Measurements from ENCODE around the gene SIM1.

Gene SIM1

GRCh38 chr6:100493206-100493888 lies 28.6 kb upstream of the SIM1 start:
- TF ChIP-seq CTCF (IDR thresholded peaks at IDR 0.05; ENCODE audit: low read depth, low read length) (no peak), EZH2phosphoT487 (IDR thresholded peaks at IDR 0.05; ENCODE audit: low read depth) (no peak)
- Histone ChIP-seq H3K36me3 (replicated peaks; ENCODE audit: low read depth, low read length) (no peaks in the 10 kb centered on the region), H3K27ac (ENCODE audit: low read length) (no peak overlapping the region), H3K4me2 (ENCODE audit: low read length) (0 out of 2 replicates have a peak overlapping the region, but pooled peaks have one; percentile 20), H3K4me1 (ENCODE audit: low read length) (peaks cover 6% of the 10 kb centered on the region), H3K9ac (ENCODE audit: low read length) (no peak overlapping the region), H3K27me3 (ENCODE audit: low read depth, low read length) (no peaks in the 10 kb centered on the region), H3K79me2 (ENCODE audit: low read length) (no peaks in the 10 kb centered on the region), H4K20me1 (ENCODE audit: insufficient read depth, low read length) (no peaks in the 10 kb centered on the region), H2AFZ (ENCODE audit: low read depth, low read length) (peak overlapping the region; percentile 65; the same call in 1 of the 2 replicates), H3K9me3 (ENCODE audit: insufficient read depth, low read length) (no peaks in the 10 kb centered on the region), H3K4me3 (ENCODE audit: low read length) (no peak overlapping the region)

GRCh38 chr6:100491952-100492670 lies 27.4 kb upstream of the SIM1 start:
- H3K27ac ChIP-seq (ENCODE audit: low read length): no peak overlapping the region
- H3K4me2 ChIP-seq (ENCODE audit: low read length): peak overlapping the region; percentile 18
- H3K9ac ChIP-seq (ENCODE audit: low read length): no peak overlapping the region
- no peak overlapping the region for H3K4me3 ChIP-seq (ENCODE audit: low read length)
- no peaks in the 10 kb centered on the region for H3K79me2 ChIP-seq (ENCODE audit: low read length)
- no peaks in the 10 kb centered on the region for H3K36me3 ChIP-seq (replicated peaks; ENCODE audit: low read depth, low read length)
- peaks cover 13% of the 10 kb centered on the region for H3K4me1 ChIP-seq (ENCODE audit: low read length)
- H3K27me3 ChIP-seq (ENCODE audit: low read depth, low read length): no peaks in the 10 kb centered on the region
- H4K20me1 ChIP-seq (ENCODE audit: insufficient read depth, low read length): no peaks in the 10 kb centered on the region
- H2AFZ ChIP-seq (ENCODE audit: low read depth, low read length): peak overlapping the region; percentile 39; the same call in 1 of the 2 replicates
- TF ChIP-seq EZH2phosphoT487 (IDR thresholded peaks at IDR 0.05; ENCODE audit: low read depth): no peak
- TF ChIP-seq CTCF (IDR thresholded peaks at IDR 0.05; ENCODE audit: low read depth, low read length): no peak
- H3K9me3 ChIP-seq (ENCODE audit: insufficient read depth, low read length): no peaks in the 10 kb centered on the region

- Histone ChIP-seq H3K4me1 (ENCODE audit: low read length) (peaks cover 13% of the 10 kb centered on the region), H4K20me1 (ENCODE audit: insufficient read depth, low read length) (no peaks in the 10 kb centered on the region), H3K4me3 (ENCODE audit: low read length) (no peak overlapping the region), H3K4me2 (ENCODE audit: low read length) (no peak overlapping the region), H3K9me3 (ENCODE audit: insufficient read depth, low read length) (no peaks in the 10 kb centered on the region), H2AFZ (ENCODE audit: low read depth, low read length) (no peak overlapping the region), H3K27ac (ENCODE audit: low read length) (no peak overlapping the region), H3K36me3 (replicated peaks; ENCODE audit: low read depth, low read length) (no peaks in the 10 kb centered on the region), H3K79me2 (ENCODE audit: low read length) (no peaks in the 10 kb centered on the region), H3K27me3 (ENCODE audit: low read depth, low read length) (no peaks in the 10 kb centered on the region), H3K9ac (ENCODE audit: low read length) (no peak overlapping the region)
- TF ChIP-seq CTCF (IDR thresholded peaks at IDR 0.05; ENCODE audit: low read depth, low read length) (no peak), EZH2phosphoT487 (IDR thresholded peaks at IDR 0.05; ENCODE audit: low read depth) (no peak)
These were observed 25.3 kb upstream of the SIM1 start for GRCh38 chr6:100490065-100490464.

GRCh38 chr6:100488244-100488643 lies 23.5 kb upstream of the SIM1 start:
- peak overlapping the region; percentile 48 for H3K4me2 ChIP-seq (ENCODE audit: low read length)
- H2AFZ ChIP-seq (ENCODE audit: low read depth, low read length): no peak overlapping the region
- no peaks in the 10 kb centered on the region for H3K27me3 ChIP-seq (ENCODE audit: low read depth, low read length)

More at GRCh38 chr6:100488244-100488643, 23.5 kb upstream of the SIM1 start:
- no peaks in the 10 kb centered on the region for H3K9me3 ChIP-seq (ENCODE audit: insufficient read depth, low read length)
- no peaks in the 10 kb centered on the region for H4K20me1 ChIP-seq (ENCODE audit: insufficient read depth, low read length)
- no peak overlapping the region for H3K9ac ChIP-seq (ENCODE audit: low read length)
- no peaks in the 10 kb centered on the region for H3K36me3 ChIP-seq (replicated peaks; ENCODE audit: low read depth, low read length)
- no peak overlapping the region for H3K27ac ChIP-seq (ENCODE audit: low read length)
- no peak overlapping the region for H3K4me3 ChIP-seq (ENCODE audit: low read length)
- no peak for TF ChIP-seq CTCF (IDR thresholded peaks at IDR 0.05; ENCODE audit: low read depth, low read length)
- TF ChIP-seq EZH2phosphoT487 (IDR thresholded peaks at IDR 0.05; ENCODE audit: low read depth): no peak
- H3K79me2 ChIP-seq (ENCODE audit: low read length): no peaks in the 10 kb centered on the region
- H3K4me1 ChIP-seq (ENCODE audit: low read length): peaks cover 13% of the 10 kb centered on the region

Measured in OCI-LY3 (cell line).